Naive thymus-derived CD4-positive, alpha-beta T cell (primary cell): Measurements from ENCODE around the gene DDI2. TPM values are rescaled to one million over a fixed set of nuclear protein-coding genes. Genes with fewer than 3 reads are reported as not detected.
A peak's percentile ranks its signal among the peaks of the same experiment; 100 is the strongest.

Experiments used
- ATAC-seq: fragments of 150-1000 bp; cut with Tn5 transposase; 2 replicates; pipeline ENCODE4 v1.10.0; 2021; ENCODE audit warnings: mild to moderate bottlenecking, moderate library complexity
- CTCF ChIA-PET: fragments of 350-600 bp; sonication (Branson Sonifier 250); formaldehyde crosslinking; loops from one replicate; lab custom pipeline; 2021; ENCODE audit warnings: antibody characterized with exemption; lab: Charles Lee
- POLR2A ChIA-PET: fragments of 350-600 bp; sonication (Branson Sonifier 250); formaldehyde crosslinking; loops from one replicate; lab custom pipeline; 2021; ENCODE audit warnings: antibody characterized with exemption, inconsistent platforms; lab: Charles Lee
- DNase-seq, 9 donors: peaks; one replicate each; pipeline versions ENCODE4 v3.0.0 to v3.0.0-alpha.2; 2020 to 2022; ENCODE audit warnings: mixed read lengths in 1 of 9
- H3K27ac ChIP-seq: one replicate; pipeline ENCODE4 v1.7.0; 2013; ENCODE audit warnings: mild to moderate bottlenecking, low read depth, low read length, moderate library complexity
- H3K27me3 ChIP-seq, 2 donors: one replicate each; pipeline ENCODE4 v1.7.0; 2013; ENCODE audit warnings: low read length in 2 of 2, mild to moderate bottlenecking in 2 of 2, moderate library complexity in 2 of 2; ENCODE audit not compliant: control insufficient read depth in 2 of 2, insufficient read depth in 2 of 2
- H3K36me3 ChIP-seq, 3 experiments: 1 replicate in 2 of 3; 2 replicates in 1 of 3; pipeline ENCODE4 v1.7.0; 2013; ENCODE audit warnings: low read length in 3 of 3, mild to moderate bottlenecking in 3 of 3, moderate library complexity in 1 of 3; ENCODE audit not compliant: insufficient read depth in 3 of 3, control insufficient read depth in 2 of 3
- H3K4me1 ChIP-seq, 2 donors: one replicate each; pipeline ENCODE4 v1.7.0; 2013; ENCODE audit warnings: low read length in 2 of 2, mild to moderate bottlenecking in 2 of 2, moderate library complexity in 1 of 2; ENCODE audit not compliant: control insufficient read depth in 2 of 2, insufficient read depth in 2 of 2
- H3K4me3 ChIP-seq: 2 replicates; pipeline ENCODE4 v1.7.0; 2013; ENCODE audit warnings: mild to moderate bottlenecking, low read length
- H3K9me3 ChIP-seq, 3 experiments: 1 replicate in 2 of 3; 2 replicates in 1 of 3; pipeline ENCODE4 v1.7.0; 2013; ENCODE audit warnings: low read length in 3 of 3; ENCODE audit not compliant: control insufficient read depth in 2 of 3
- H3K27ac Mint-ChIP-seq, 9 donors: one replicate each; pipeline ENCODE4 v1.8.0; 2020 to 2022; ENCODE audit warnings: mixed read lengths in 9 of 9, mild to moderate bottlenecking in 8 of 9, moderate library complexity in 5 of 9, inconsistent platforms in 2 of 9
- H3K27me3 Mint-ChIP-seq, 5 donors: one replicate each; pipeline ENCODE4 v1.8.0; 2021 to 2022; ENCODE audit warnings: mixed read lengths in 5 of 5, mild to moderate bottlenecking in 1 of 5
- H3K36me3 Mint-ChIP-seq, 5 donors: one replicate each; pipeline ENCODE4 v1.8.0; 2020 to 2022; ENCODE audit warnings: mixed read lengths in 5 of 5, mild to moderate bottlenecking in 3 of 5, inconsistent platforms in 1 of 5
- H3K4me1 Mint-ChIP-seq, 7 donors: one replicate each; pipeline ENCODE4 v1.8.0; 2020 to 2022; ENCODE audit warnings: mixed read lengths in 7 of 7, mild to moderate bottlenecking in 3 of 7, inconsistent platforms in 1 of 7
- H3K4me3 Mint-ChIP-seq, 10 donors: one replicate each; pipeline ENCODE4 v1.8.0; 2020 to 2022; ENCODE audit warnings: mild to moderate bottlenecking in 10 of 10, mixed read lengths in 10 of 10, moderate library complexity in 6 of 10, inconsistent platforms in 2 of 10
- H3K9me3 Mint-ChIP-seq, 11 donors: one replicate each; pipeline ENCODE4 v1.8.0; 2020 to 2022; ENCODE audit warnings: mixed read lengths in 11 of 11, mild to moderate bottlenecking in 4 of 11, inconsistent platforms in 1 of 11, moderate library complexity in 1 of 11
- intact Hi-C, 2 donors: fragments of 100-400 bp; cut with micrococcal nuclease; formaldehyde crosslinking; loops; one replicate each; pipeline ENCODE4 v1.15.1; 2023
- polyA plus RNA-seq, 2 donors: library from polyadenylated mRNA; unstranded; fragments of 300-500 nt; fragmentation: Illumina TruSeq; gene quantifications; one replicate each; pipeline ENCODE4 v1.2.3, GENCODE V29; 2021
- total RNA-seq, 6 experiments: library from RNA in 5 of 6; stranded (reverse) in 5 of 6; gene quantifications; 1 replicate in 5 of 6; 2 replicates in 1 of 6; pipeline ENCODE4 v1.2.3 and lab custom pipeline; 2021 to 2026

DDI2 gene
- total and polyA plus RNA-seq, 7 experiments from 2014 or later: 3.2 to 46.8 (median 31.0) TPM

GRCh38 chr1:15654091-15654690 lies 36.9 kb downstream of the DDI2 start:
- H3K4me3 ChIP-seq: no peak overlapping the region
- DNase-seq: no peak
- ATAC-seq: no peak
- Mint-ChIP-seq H3K9me3 (no peaks in the 10 kb centered on the region), H3K27me3 (no peaks in the 10 kb centered on the region), H3K27ac (peak overlapping the region in 1 of 9 donors; percentile 81), H3K4me3 (no peak overlapping the region), H3K4me1 (peaks cover 0 to 12% (median 0%) of the 10 kb centered on the region in 7 donors), H3K36me3 (peaks cover 0 to 43% (median 22%) of the 10 kb centered on the region in 5 donors)
- H3K36me3 ChIP-seq: peaks cover 11 to 44% (median 22%) of the 10 kb centered on the region in 3 experiments
- POLR2A ChIA-PET: interaction anchor here (0.6 to 0.8 kb wide), 2 partner anchors 43 to 64 kb away, joined by 3 read pairs; no protein-coding TSS in a partner anchor
- no peaks in the 10 kb centered on the region for H3K27me3 ChIP-seq
- CTCF ChIA-PET: interaction anchor here (1.4 kb wide), 1 partner anchor 87 kb away, joined by 4 read pairs; no protein-coding TSS in a partner anchor
- intact Hi-C loops: no loop called here
- H3K9me3 ChIP-seq: no peaks in the 10 kb centered on the region
- no peak overlapping the region for H3K27ac ChIP-seq
- H3K4me1 ChIP-seq: no peaks in the 10 kb centered on the region

GRCh38 chr1:15656464-15656863 lies 39.2 kb downstream of the DDI2 start:
- intact Hi-C loops: no loop called here
- no peaks in the 10 kb centered on the region for H3K27me3 Mint-ChIP-seq
- H3K9me3 Mint-ChIP-seq: no peaks in the 10 kb centered on the region
- Histone ChIP-seq H3K36me3 (peaks cover 4 to 51% (median 22%) of the 10 kb centered on the region in 3 experiments), H3K27ac (no peak overlapping the region), H3K9me3 (no peaks in the 10 kb centered on the region), H3K4me1 (no peaks in the 10 kb centered on the region), H3K27me3 (no peaks in the 10 kb centered on the region), H3K4me3 (no peak overlapping the region)
- H3K4me3 Mint-ChIP-seq: no peak overlapping the region
- POLR2A ChIA-PET: no interaction called here
- ATAC-seq (no peak), DNase-seq (no peak)
- CTCF ChIA-PET: no interaction called here
- H3K36me3 Mint-ChIP-seq: peaks cover 15 to 54% (median 27%) of the 10 kb centered on the region in 5 donors
- H3K27ac Mint-ChIP-seq: peak overlapping the region in 2 of 9 donors; percentile 55 to 64
- peaks cover 0 to 12% (median 0%) of the 10 kb centered on the region in 7 donors for H3K4me1 Mint-ChIP-seq

- Mint-ChIP-seq H3K27ac (peak overlapping the region in 3 of 9 donors; percentile 5 to 64 (median 60)), H3K4me1 (peaks cover 0 to 12% (median 0%) of the 10 kb centered on the region in 7 donors), H3K27me3 (no peaks in the 10 kb centered on the region), H3K4me3 (no peak overlapping the region), H3K9me3 (no peaks in the 10 kb centered on the region), H3K36me3 (peaks cover 15 to 56% (median 27%) of the 10 kb centered on the region in 5 donors)
- no peaks in the 10 kb centered on the region for H3K4me1 ChIP-seq
- ChIA-PET POLR2A (no interaction called here), CTCF (interaction anchor here (0.6 kb wide), 1 partner anchor 25 kb away, joined by 3 read pairs; no protein-coding TSS in a partner anchor)
- intact Hi-C loops: no loop called here
- H3K9me3 ChIP-seq: no peaks in the 10 kb centered on the region
- DNase-seq (no peak), ATAC-seq (no peak)
- H3K4me3 ChIP-seq: no peak overlapping the region
- H3K27me3 ChIP-seq: no peaks in the 10 kb centered on the region
- H3K36me3 ChIP-seq: peaks cover 7 to 47% (median 16%) of the 10 kb centered on the region in 3 experiments
- H3K27ac ChIP-seq: no peak overlapping the region
These were observed 39.8 kb downstream of the DDI2 start for GRCh38 chr1:15657021-15657420.

DNA sequence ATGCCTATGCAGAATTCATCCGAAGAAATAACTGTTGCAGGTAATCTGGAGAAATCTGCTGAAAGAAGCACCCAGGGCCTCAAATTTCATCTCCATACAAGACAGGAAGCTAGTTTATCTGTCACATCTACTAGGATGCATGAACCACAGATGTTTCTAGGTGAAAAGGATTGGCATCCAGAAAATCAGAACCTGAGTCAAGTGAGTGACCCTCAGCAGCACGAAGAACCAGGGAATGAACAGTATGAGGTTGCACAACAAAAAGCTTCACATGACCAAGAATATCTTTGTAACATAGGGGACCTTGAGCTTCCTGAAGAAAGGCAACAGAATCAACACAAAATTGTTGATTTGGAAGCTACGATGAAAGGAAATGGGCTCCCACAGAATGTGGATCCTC lies 42.9 kb downstream of the DDI2 start:
- Mint-ChIP-seq H3K4me1 (peaks cover 0 to 12% (median 0%) of the 10 kb centered on the region in 7 donors), H3K36me3 (peaks cover 15 to 53% (median 25%) of the 10 kb centered on the region in 5 donors), H3K27me3 (no peaks in the 10 kb centered on the region), H3K4me3 (no peak overlapping the region), H3K27ac (peak overlapping the region in 1 of 9 donors; percentile 81), H3K9me3 (no peaks in the 10 kb centered on the region)
- H3K9me3 ChIP-seq: no peaks in the 10 kb centered on the region
- H3K4me3 ChIP-seq: no peak overlapping the region
- H3K4me1 ChIP-seq: no peaks in the 10 kb centered on the region
- ChIA-PET POLR2A (no interaction called here), CTCF (interaction anchor here (0.6 kb wide), 2 partner anchors 69 to 140 kb away, joined by 3 to 6 read pairs; no protein-coding TSS in a partner anchor)
- H3K27me3 ChIP-seq: no peaks in the 10 kb centered on the region
- ATAC-seq (no peak), DNase-seq (no peak)
- intact Hi-C loops: no loop called here
- H3K27ac ChIP-seq: no peak overlapping the region
- H3K36me3 ChIP-seq: peaks cover 10 to 29% (median 12%) of the 10 kb centered on the region in 3 experiments

GRCh38 chr1:15662477-15662876 lies 45.2 kb downstream of the DDI2 start:
- H3K4me3 Mint-ChIP-seq: no peak overlapping the region
- Histone ChIP-seq H3K36me3 (peaks cover 2 to 20% (median 10%) of the 10 kb centered on the region in 3 experiments), H3K27ac (no peak overlapping the region), H3K9me3 (no peaks in the 10 kb centered on the region), H3K4me3 (no peak overlapping the region), H3K27me3 (no peaks in the 10 kb centered on the region), H3K4me1 (no peaks in the 10 kb centered on the region)
- H3K27me3 Mint-ChIP-seq: no peaks in the 10 kb centered on the region
- H3K27ac Mint-ChIP-seq: peak overlapping the region in 1 of 9 donors; percentile 14
- no peak for DNase-seq
- peaks cover 0 to 5% (median 0%) of the 10 kb centered on the region in 7 donors for H3K4me1 Mint-ChIP-seq
- ATAC-seq: no peak
- H3K36me3 Mint-ChIP-seq: peaks cover 8 to 42% (median 19%) of the 10 kb centered on the region in 5 donors
- intact Hi-C loops: no loop called here
- ChIA-PET CTCF (no interaction called here), POLR2A (no interaction called here)
- H3K9me3 Mint-ChIP-seq: no peaks in the 10 kb centered on the region

- Mint-ChIP-seq H3K27me3 (no peaks in the 10 kb centered on the region), H3K4me1 (peaks cover 0 to 5% (median 0%) of the 10 kb centered on the region in 7 donors), H3K36me3 (peaks cover 8 to 40% (median 19%) of the 10 kb centered on the region in 5 donors), H3K4me3 (no peak overlapping the region), H3K9me3 (no peaks in the 10 kb centered on the region), H3K27ac (no peak overlapping the region)
- Histone ChIP-seq H3K4me3 (no peak overlapping the region), H3K27me3 (no peaks in the 10 kb centered on the region), H3K4me1 (no peaks in the 10 kb centered on the region), H3K27ac (no peak overlapping the region), H3K9me3 (no peaks in the 10 kb centered on the region), H3K36me3 (peaks cover 0 to 20% (median 10%) of the 10 kb centered on the region in 3 experiments)
- intact Hi-C loops: no loop called here
- POLR2A ChIA-PET: interaction anchor here (0.9 kb wide), 1 partner anchor 70 kb away, joined by 3 read pairs; no protein-coding TSS in a partner anchor
- ATAC-seq: no peak
- CTCF ChIA-PET: interaction anchor here (0.9 kb wide), 1 partner anchor 30 kb away, joined by 4 read pairs; no protein-coding TSS in a partner anchor
- DNase-seq: no peak
These were observed 46.7 kb downstream of the DDI2 start for GRCh38 chr1:15663925-15664324.
